ENCODE results near the gene HNMT. TPM values are rescaled to one million over a fixed set of nuclear protein-coding genes. Genes with fewer than 3 reads are reported as not detected.
A peak's percentile ranks its signal among the peaks of the same experiment; 100 is the strongest.
"Not testable (repeated sequence)": the region's sequence is repeated elsewhere in the genome, so short reads cannot be mapped to it uniquely, and the experiment has no call there.

HNMT gene
- total RNA-seq, result 10 to 100 TPM; 16.7 to 52.8 (median 47.7) TPM

GRCh38 chr2:137964066-137964858 lies at the start of gene HNMT:
Gene HNMT, plus strand, starts transcription at chr2:137964473. Its CDS starts 19 bp downstream, at chr2:137964492.
- Histone ChIP-seq H3K27me3 (no peaks in the 10 kb centered on the region), H3K36me3 (no peaks in the 10 kb centered on the region), H3K4me3 (peak within 1 kb of the TSS; percentile 51 to 98), H3K9me3 (no peaks in the 10 kb centered on the region), H3K4me1 (peaks cover 0 to 14% (median 5%) of the 10 kb centered on the region in 3 donors), H3K27ac (peak within 1 kb of the TSS; percentile 78 to 91 (median 82))
- WGBS, 2 donors (ENCODE audit: low coverage in 1 of 2), result 12 to 17% methylated on average over 12 to 14 of the region's 15 CpGs
- ATAC-seq, result peak; percentile 68
- TF ChIP-seq POLR2AphosphoS5 (IDR thresholded peaks at IDR 0.05) (peak; percentile 16), POLR2A (IDR thresholded peaks at IDR 0.05) (no peak), CTCF (IDR thresholded peaks at IDR 0.05) (no peak), EP300 (IDR thresholded peaks at IDR 0.05) (no peak)

GRCh38 chr2:137921105-137921880 lies 43.0 kb upstream of the HNMT start:
- ATAC-seq, result no peak
- WGBS, 2 donors (ENCODE audit: low coverage in 1 of 2), result 84 to 100% methylated on average over 1 to 2 of the region's 2 CpGs
- Histone ChIP-seq H3K36me3 (no peaks in the 10 kb centered on the region), H3K27me3 (no peaks in the 10 kb centered on the region), H3K4me3 (no peak overlapping the region), H3K4me1 (no peaks in the 10 kb centered on the region), H3K27ac (no peak overlapping the region), H3K9me3 (no peaks in the 10 kb centered on the region)
- TF ChIP-seq EP300 (IDR thresholded peaks at IDR 0.05), result no peak
- no peak for TF ChIP-seq POLR2A (IDR thresholded peaks at IDR 0.05)
- TF ChIP-seq CTCF (IDR thresholded peaks at IDR 0.05), result no peak
- no peak for TF ChIP-seq POLR2AphosphoS5 (IDR thresholded peaks at IDR 0.05)

GRCh38 chr2:137922171-137922570 lies 42.1 kb upstream of the HNMT start:
- ATAC-seq, H3K9me3 ChIP-seq, H3K4me3 ChIP-seq, H3K36me3 ChIP-seq, H3K27me3 ChIP-seq, H3K27ac ChIP-seq, H3K4me1 ChIP-seq: not testable (repeated sequence)

GRCh38 chr2:137924019-137924418 lies 40.3 kb upstream of the HNMT start:
- WGBS, 2 donors (ENCODE audit: low coverage in 1 of 2), result 43 to 86% methylated on average over 1 of the region's 1 CpG
- TF ChIP-seq POLR2AphosphoS5 (IDR thresholded peaks at IDR 0.05), result no peak

GRCh38 chr2:137925599-137925998 lies 38.7 kb upstream of the HNMT start:
- Histone ChIP-seq H3K4me1 (no peaks in the 10 kb centered on the region), H3K36me3 (no peaks in the 10 kb centered on the region), H3K27ac (no peak overlapping the region), H3K4me3 (no peak overlapping the region), H3K9me3 (no peaks in the 10 kb centered on the region), H3K27me3 (no peaks in the 10 kb centered on the region)
- no peak for ATAC-seq
- WGBS, 2 donors (ENCODE audit: low coverage in 1 of 2), result 53 to 75% methylated on average over 2 of the region's 2 CpGs
- no peak for TF ChIP-seq POLR2AphosphoS5 (IDR thresholded peaks at IDR 0.05)
- TF ChIP-seq CTCF (IDR thresholded peaks at IDR 0.05), result no peak
- no peak for TF ChIP-seq EP300 (IDR thresholded peaks at IDR 0.05)

More at GRCh38 chr2:137924019-137924418, 40.3 kb upstream of the HNMT start:
- ATAC-seq, result no peak
- Histone ChIP-seq H3K36me3 (no peaks in the 10 kb centered on the region), H3K27me3 (no peaks in the 10 kb centered on the region), H3K27ac (no peak overlapping the region), H3K9me3 (no peaks in the 10 kb centered on the region), H3K4me1 (no peaks in the 10 kb centered on the region), H3K4me3 (no peak overlapping the region)

- TF ChIP-seq EP300 (IDR thresholded peaks at IDR 0.05) (no peak), CTCF (IDR thresholded peaks at IDR 0.05) (no peak), POLR2A (IDR thresholded peaks at IDR 0.05) (no peak), POLR2AphosphoS5 (IDR thresholded peaks at IDR 0.05) (no peak)
- Histone ChIP-seq H3K27me3 (no peaks in the 10 kb centered on the region), H3K36me3 (no peaks in the 10 kb centered on the region), H3K4me1 (no peaks in the 10 kb centered on the region), H3K4me3 (no peak overlapping the region), H3K27ac (no peak overlapping the region), H3K9me3 (no peaks in the 10 kb centered on the region)
- no peak for ATAC-seq
- 81 to 96% methylated on average over 2 to 4 of the region's 4 CpGs for WGBS, 2 donors (ENCODE audit: low coverage in 1 of 2)
Observed at GRCh38 chr2:137927846-137928245, 36.4 kb upstream of the HNMT start.

Measured in gastroesophageal sphincter (tissue), 4 donors.